HCT116 (cell line): ENCODE results near the gene CCDC63. TPM values are rescaled to one million over a fixed set of nuclear protein-coding genes. Genes with fewer than 3 reads are reported as not detected.

ENCODE experiments used
- ATAC-seq: fragments of 200-7000 bp; cut with Tn5 transposase; 2 replicates; pipeline ENCODE4 v1.9.1; 2020; ENCODE audit warnings: mild to moderate bottlenecking, moderate library complexity
- BruUV-seq: library from RNA; stranded (reverse); fragments of 400-500 nt; replicated peaks from 2 replicates; lab custom pipeline; 2021; lab: Mats Ljungman, UMichigan
- CTCF ChIA-PET: fragments of 300-600 bp; sonication (Branson Sonifier 250); formaldehyde crosslinking; loops from one replicate; lab custom pipeline; 2021; ENCODE audit warnings: antibody characterized with exemption; lab: Charles Lee
- POLR2A ChIA-PET: fragments of 300-600, 350-600 bp; sonication (Branson Sonifier 250); formaldehyde crosslinking; loops from one replicate; lab custom pipeline; 2021; ENCODE audit warnings: antibody characterized with exemption; lab: Charles Lee
- RAD21 ChIA-PET, 2 experiments: fragments of 300-600 bp; sonication (Branson Sonifier 250); formaldehyde crosslinking; loops; one replicate each; lab custom pipeline; 2023; ENCODE audit warnings: low total read pairs in 2 of 2; ENCODE audit not compliant: uncharacterized antibody in 2 of 2, unreplicated experiment in 2 of 2, low non-redundant PET in 1 of 2; lab: Charles Lee
- DNase-seq: peaks from one replicate; pipeline ENCODE4 v3.0.0-alpha.2; 2010; ENCODE audit warnings: low read depth, low spot score
- H2AFZ ChIP-seq: fragments of 200-600 bp; shearing (Covaris generic), sonication (generic); 2 replicates; pipeline ENCODE4 v1.6.1; 2017; ENCODE audit warnings: low read depth, mixed run types, mixed read lengths, antibody characterized with exemption, low read length; ENCODE audit not compliant: poor library complexity, severe bottlenecking
- H3K27ac ChIP-seq: 2 replicates; pipeline ENCODE4 v1.5.1; 2012; ENCODE audit warnings: low read depth, low read length
- H3K27me3 ChIP-seq: fragments of 200-600 bp; sonication (generic); 2 replicates; pipeline ENCODE4 v1.6.1; 2016; ENCODE audit warnings: mixed run types, low read length, mixed read lengths; ENCODE audit not compliant: insufficient read depth
- H3K36me3 ChIP-seq, 2 experiments: fragments of 200-500 bp in 1 of 2; fragments of 200-600 bp in 1 of 2; sonication (Bioruptor generic) in 1 of 2; sonication (generic) in 1 of 2; 2 replicates each; pipeline versions ENCODE4 v1.5.1 to v1.6.1; 2014 to 2016; ENCODE audit warnings: low read length in 2 of 2, inconsistent platforms in 1 of 2, mixed read lengths in 1 of 2, mixed run types in 1 of 2; ENCODE audit not compliant: insufficient read depth in 2 of 2, control insufficient read depth in 1 of 2
- H3K4me1 ChIP-seq, 2 experiments: fragments of 200-600 bp in 1 of 2; sonication (generic) in 1 of 2; 2 replicates each; pipeline versions ENCODE4 v1.5.1 to v1.6.1; 2012 to 2017; ENCODE audit warnings: low read length in 2 of 2, inconsistent platforms in 1 of 2, mild to moderate bottlenecking in 1 of 2, mixed read lengths in 1 of 2, mixed run types in 1 of 2, moderate library complexity in 1 of 2; ENCODE audit not compliant: insufficient read depth in 2 of 2, control insufficient read depth in 1 of 2
- H3K4me2 ChIP-seq: fragments of 200-600 bp; sonication (generic); 2 replicates; pipeline ENCODE4 v1.6.1; 2017; ENCODE audit warnings: mixed run types, low read length, mixed read lengths
- H3K4me3 ChIP-seq, 2 experiments: fragments of 200-600 bp in 1 of 2; sonication (generic) in 1 of 2; replicated peaks in 1 of 2; 2 replicates each; pipeline ENCODE4 v1.5.1; 2011 to 2016; ENCODE audit warnings: low read length in 2 of 2, control low read depth in 1 of 2, low read depth in 1 of 2, mild to moderate bottlenecking in 1 of 2, mixed read lengths in 1 of 2, mixed run types in 1 of 2
- H3K79me2 ChIP-seq: fragments of 200-600 bp; sonication (generic); 2 replicates; pipeline ENCODE4 v1.6.1; 2017; ENCODE audit warnings: mild to moderate bottlenecking, mixed run types, low read length, moderate library complexity, mixed read lengths; ENCODE audit not compliant: insufficient read depth
- H3K9ac ChIP-seq: fragments of 200-600 bp; sonication (generic); 2 replicates; pipeline ENCODE4 v1.6.1; 2016; ENCODE audit warnings: low read length, mixed read lengths
- H3K9me2 ChIP-seq: fragments of 200-600 bp; sonication (generic), shearing (Covaris generic); 2 replicates; pipeline ENCODE4 v1.6.1; 2017; ENCODE audit warnings: mixed run types, mild to moderate bottlenecking, moderate library complexity; ENCODE audit not compliant: insufficient read depth
- H3K9me3 ChIP-seq, 2 experiments: fragments of 200-500 bp in 1 of 2; fragments of 200-600 bp in 1 of 2; sonication (Bioruptor generic) in 1 of 2; sonication (generic) in 1 of 2; 2 replicates each; pipeline ENCODE4 v1.6.1; 2014 to 2017; ENCODE audit warnings: low read length in 2 of 2, mixed read lengths in 2 of 2, inconsistent platforms in 1 of 2, low read depth in 1 of 2, mild to moderate bottlenecking in 1 of 2, mixed run types in 1 of 2, moderate library complexity in 1 of 2; ENCODE audit not compliant: control insufficient read depth in 1 of 2, insufficient read depth in 1 of 2
- H4K20me1 ChIP-seq: fragments of 200-600 bp; sonication (generic), shearing (Covaris generic); 2 replicates; pipeline ENCODE4 v1.6.1; 2017; ENCODE audit warnings: mixed run types, mild to moderate bottlenecking, moderate library complexity; ENCODE audit not compliant: insufficient read depth
- JUND ChIP-seq: IDR thresholded peaks from 2 replicates; pipeline ENCODE4 v1.6.1; 2012
- POLR2A ChIP-seq: IDR thresholded peaks from 2 replicates; pipeline ENCODE4 v1.7.0; 2011; ENCODE audit warnings: borderline replicate concordance; ENCODE audit not compliant: insufficient read depth, insufficient read length; ENCODE audit errors: extremely low read depth
- POLR2AphosphoS5 ChIP-seq: IDR thresholded peaks from 2 replicates; pipeline ENCODE4 v1.6.1; 2011; ENCODE audit warnings: mild to moderate bottlenecking, low read depth, low read length, moderate library complexity
- SIN3A ChIP-seq: IDR thresholded peaks from 2 replicates; pipeline ENCODE4 v1.6.1; 2012; ENCODE audit warnings: low read depth
- SP1 ChIP-seq: IDR thresholded peaks from 2 replicates; pipeline ENCODE4 v1.6.1; 2012; ENCODE audit warnings: low read depth
- SRF ChIP-seq: IDR thresholded peaks from 2 replicates; pipeline ENCODE4 v1.6.1; 2012; ENCODE audit warnings: low read depth
- TCF7L2 ChIP-seq: IDR thresholded peaks from 2 replicates; pipeline ENCODE4 v1.7.0; 2011; ENCODE audit warnings: borderline replicate concordance, inconsistent platforms; ENCODE audit not compliant: insufficient read depth, insufficient read length; ENCODE audit errors: extremely low read depth
- ZNF274 ChIP-seq: fragments of 200-500 bp; sonication (Bioruptor generic); IDR thresholded peaks from 2 replicates; pipeline ENCODE4 v1.6.1; 2014; ENCODE audit warnings: mild to moderate bottlenecking, low read depth, low read length, inconsistent platforms
- intact Hi-C: fragments of 100-400 bp; cut with micrococcal nuclease; formaldehyde crosslinking; loops from 2 replicates; pipeline ENCODE4 v1.10.0; 2022
- total RNA-seq: library from RNA; stranded (reverse); gene quantifications from one replicate; pipeline ENCODE4 v1.2.1, GENCODE V29; 2021; ENCODE audit not compliant: unreplicated experiment
- TF ChIP-seq, protein P1 (sequence below): IDR thresholded peaks from 2 replicates; pipeline ENCODE4 v1.6.1; 2011; ENCODE audit warnings: mild to moderate bottlenecking, low read length, moderate library complexity; ENCODE audit not compliant: insufficient replicate concordance; ENCODE audit errors: extremely low read depth
- TF ChIP-seq, protein P2 (sequence below), 3 experiments: fragments of 200-600 bp in 1 of 3; sonication (generic) in 1 of 3; IDR thresholded peaks in 2 of 3; conservative IDR thresholded peaks in 1 of 3; 2 replicates each; pipeline ENCODE4 v1.5.1; 2012 to 2017; ENCODE audit warnings: low read depth in 2 of 3, low read length in 2 of 3, antibody characterized with exemption in 1 of 3, borderline replicate concordance in 1 of 3, control low read depth in 1 of 3, mild to moderate bottlenecking in 1 of 3, mixed read lengths in 1 of 3, mixed run types in 1 of 3, moderate library complexity in 1 of 3; ENCODE audit not compliant: insufficient read depth in 1 of 3
- TF ChIP-seq, protein P3 (sequence below): IDR thresholded peaks from 2 replicates; pipeline ENCODE4 v1.6.1; 2012
- TF ChIP-seq, protein P4 (sequence below): IDR thresholded peaks from 2 replicates; pipeline ENCODE4 v1.6.1; 2012; ENCODE audit warnings: low read depth

Gene CCDC63
- total RNA-seq, 1 experiment from 2014 or later: 0.47 TPM

DNA sequence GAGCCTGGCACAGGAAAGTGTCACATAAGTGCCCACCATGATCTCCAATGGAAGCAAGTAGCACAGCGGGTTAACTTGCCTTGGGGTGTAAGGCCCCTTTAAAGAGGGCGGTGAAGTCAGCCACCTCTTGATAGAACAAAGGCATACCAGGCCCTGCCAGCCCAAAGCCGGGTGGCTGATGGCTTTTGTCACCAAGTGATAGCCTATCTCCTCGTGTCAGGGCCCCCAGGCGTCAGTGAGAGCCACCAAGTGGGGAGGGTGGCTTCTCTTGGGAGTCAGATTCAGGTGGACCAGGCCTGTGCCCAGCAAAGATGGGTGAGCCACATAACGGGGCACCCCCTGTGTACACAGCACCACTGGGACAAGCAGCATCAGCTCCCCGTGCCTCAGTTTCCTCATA lies 81.9 kb downstream of the CCDC63 start:
- H3K4me3 ChIP-seq: no peak overlapping the region
- H3K27me3 ChIP-seq: no peaks in the 10 kb centered on the region
- H2AFZ ChIP-seq: no peak overlapping the region
- CTCF ChIA-PET: no interaction called here
- H3K36me3 ChIP-seq: no peaks in the 10 kb centered on the region
- no TSS peak for BruUV-seq
- intact Hi-C loops: no loop called here
- no peak overlapping the region for H3K27ac ChIP-seq
- no peaks in the 10 kb centered on the region for H3K79me2 ChIP-seq
- H4K20me1 ChIP-seq: no peaks in the 10 kb centered on the region
- H3K9me3 ChIP-seq: no peaks in the 10 kb centered on the region
- H3K9ac ChIP-seq: no peak overlapping the region
- RAD21 ChIA-PET: no interaction called here
- POLR2A ChIA-PET: no interaction called here
- DNase-seq (no peak), ATAC-seq (no peak)
- H3K4me1 ChIP-seq: peaks cover 10 to 29% of the 10 kb centered on the region in 2 experiments
- TF ChIP-seq SRF (no peak), SIN3A (no peak), ZNF274 (no peak)
- H3K9me2 ChIP-seq: no peaks in the 10 kb centered on the region
- no peak overlapping the region for H3K4me2 ChIP-seq

DNA sequence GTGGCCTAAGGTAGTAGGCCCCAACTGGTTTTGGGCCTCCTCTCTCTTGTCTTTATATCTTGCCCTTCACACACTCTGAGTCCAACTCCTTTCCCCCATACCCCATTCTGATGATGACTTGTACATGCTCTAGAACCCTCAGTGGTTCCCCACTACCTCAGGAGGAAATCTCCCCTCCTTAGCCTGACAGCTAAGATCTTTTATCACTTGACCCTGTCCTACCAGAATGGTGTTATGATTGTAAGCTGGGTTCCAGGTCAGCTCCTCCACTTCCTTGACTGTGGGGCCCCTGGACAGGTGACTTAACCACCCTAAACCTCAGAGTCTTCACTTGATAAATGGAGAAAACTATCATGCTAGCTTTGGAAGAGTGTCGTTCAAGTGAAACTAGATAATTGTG lies 83.0 kb downstream of the CCDC63 start:
- DNase-seq (no peak), ATAC-seq (no peak)
- CTCF ChIA-PET: interaction anchor here (0.5 kb wide), 1 partner anchor 8 kb away, joined by 3 read pairs; no protein-coding TSS in a partner anchor
- TF ChIP-seq, protein P1, sequence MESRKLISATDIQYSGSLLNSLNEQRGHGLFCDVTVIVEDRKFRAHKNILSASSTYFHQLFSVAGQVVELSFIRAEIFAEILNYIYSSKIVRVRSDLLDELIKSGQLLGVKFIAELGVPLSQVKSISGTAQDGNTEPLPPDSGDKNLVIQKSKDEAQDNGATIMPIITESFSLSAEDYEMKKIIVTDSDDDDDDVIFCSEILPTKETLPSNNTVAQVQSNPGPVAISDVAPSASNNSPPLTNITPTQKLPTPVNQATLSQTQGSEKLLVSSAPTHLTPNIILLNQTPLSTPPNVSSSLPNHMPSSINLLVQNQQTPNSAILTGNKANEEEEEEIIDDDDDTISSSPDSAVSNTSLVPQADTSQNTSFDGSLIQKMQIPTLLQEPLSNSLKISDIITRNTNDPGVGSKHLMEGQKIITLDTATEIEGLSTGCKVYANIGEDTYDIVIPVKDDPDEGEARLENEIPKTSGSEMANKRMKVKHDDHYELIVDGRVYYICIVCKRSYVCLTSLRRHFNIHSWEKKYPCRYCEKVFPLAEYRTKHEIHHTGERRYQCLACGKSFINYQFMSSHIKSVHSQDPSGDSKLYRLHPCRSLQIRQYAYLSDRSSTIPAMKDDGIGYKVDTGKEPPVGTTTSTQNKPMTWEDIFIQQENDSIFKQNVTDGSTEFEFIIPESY: no peak
- no peak for TF ChIP-seq TCF7L2
- TF ChIP-seq, protein P2, sequence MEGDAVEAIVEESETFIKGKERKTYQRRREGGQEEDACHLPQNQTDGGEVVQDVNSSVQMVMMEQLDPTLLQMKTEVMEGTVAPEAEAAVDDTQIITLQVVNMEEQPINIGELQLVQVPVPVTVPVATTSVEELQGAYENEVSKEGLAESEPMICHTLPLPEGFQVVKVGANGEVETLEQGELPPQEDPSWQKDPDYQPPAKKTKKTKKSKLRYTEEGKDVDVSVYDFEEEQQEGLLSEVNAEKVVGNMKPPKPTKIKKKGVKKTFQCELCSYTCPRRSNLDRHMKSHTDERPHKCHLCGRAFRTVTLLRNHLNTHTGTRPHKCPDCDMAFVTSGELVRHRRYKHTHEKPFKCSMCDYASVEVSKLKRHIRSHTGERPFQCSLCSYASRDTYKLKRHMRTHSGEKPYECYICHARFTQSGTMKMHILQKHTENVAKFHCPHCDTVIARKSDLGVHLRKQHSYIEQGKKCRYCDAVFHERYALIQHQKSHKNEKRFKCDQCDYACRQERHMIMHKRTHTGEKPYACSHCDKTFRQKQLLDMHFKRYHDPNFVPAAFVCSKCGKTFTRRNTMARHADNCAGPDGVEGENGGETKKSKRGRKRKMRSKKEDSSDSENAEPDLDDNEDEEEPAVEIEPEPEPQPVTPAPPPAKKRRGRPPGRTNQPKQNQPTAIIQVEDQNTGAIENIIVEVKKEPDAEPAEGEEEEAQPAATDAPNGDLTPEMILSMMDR (IDR thresholded peaks at IDR 0.05 in 2 of 3, conservative IDR thresholded peaks at IDR 0.05 in 1 of 3; ENCODE audit: borderline replicate concordance in 1 of 3, insufficient read depth in 1 of 3, low read depth in 2 of 3, low read length in 2 of 3): no peak
- TF ChIP-seq SP1: no peak
- TF ChIP-seq, protein P3, sequence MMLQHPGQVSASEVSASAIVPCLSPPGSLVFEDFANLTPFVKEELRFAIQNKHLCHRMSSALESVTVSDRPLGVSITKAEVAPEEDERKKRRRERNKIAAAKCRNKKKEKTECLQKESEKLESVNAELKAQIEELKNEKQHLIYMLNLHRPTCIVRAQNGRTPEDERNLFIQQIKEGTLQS: no peak
- no peak for TF ChIP-seq SIN3A
- TF ChIP-seq POLR2AphosphoS5: no peak
- no peak for TF ChIP-seq POLR2A
- TF ChIP-seq JUND: no peak
- TF ChIP-seq, protein P4, sequence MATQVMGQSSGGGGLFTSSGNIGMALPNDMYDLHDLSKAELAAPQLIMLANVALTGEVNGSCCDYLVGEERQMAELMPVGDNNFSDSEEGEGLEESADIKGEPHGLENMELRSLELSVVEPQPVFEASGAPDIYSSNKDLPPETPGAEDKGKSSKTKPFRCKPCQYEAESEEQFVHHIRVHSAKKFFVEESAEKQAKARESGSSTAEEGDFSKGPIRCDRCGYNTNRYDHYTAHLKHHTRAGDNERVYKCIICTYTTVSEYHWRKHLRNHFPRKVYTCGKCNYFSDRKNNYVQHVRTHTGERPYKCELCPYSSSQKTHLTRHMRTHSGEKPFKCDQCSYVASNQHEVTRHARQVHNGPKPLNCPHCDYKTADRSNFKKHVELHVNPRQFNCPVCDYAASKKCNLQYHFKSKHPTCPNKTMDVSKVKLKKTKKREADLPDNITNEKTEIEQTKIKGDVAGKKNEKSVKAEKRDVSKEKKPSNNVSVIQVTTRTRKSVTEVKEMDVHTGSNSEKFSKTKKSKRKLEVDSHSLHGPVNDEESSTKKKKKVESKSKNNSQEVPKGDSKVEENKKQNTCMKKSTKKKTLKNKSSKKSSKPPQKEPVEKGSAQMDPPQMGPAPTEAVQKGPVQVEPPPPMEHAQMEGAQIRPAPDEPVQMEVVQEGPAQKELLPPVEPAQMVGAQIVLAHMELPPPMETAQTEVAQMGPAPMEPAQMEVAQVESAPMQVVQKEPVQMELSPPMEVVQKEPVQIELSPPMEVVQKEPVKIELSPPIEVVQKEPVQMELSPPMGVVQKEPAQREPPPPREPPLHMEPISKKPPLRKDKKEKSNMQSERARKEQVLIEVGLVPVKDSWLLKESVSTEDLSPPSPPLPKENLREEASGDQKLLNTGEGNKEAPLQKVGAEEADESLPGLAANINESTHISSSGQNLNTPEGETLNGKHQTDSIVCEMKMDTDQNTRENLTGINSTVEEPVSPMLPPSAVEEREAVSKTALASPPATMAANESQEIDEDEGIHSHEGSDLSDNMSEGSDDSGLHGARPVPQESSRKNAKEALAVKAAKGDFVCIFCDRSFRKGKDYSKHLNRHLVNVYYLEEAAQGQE: no peak
- Histone ChIP-seq H4K20me1 (no peaks in the 10 kb centered on the region), H3K79me2 (no peaks in the 10 kb centered on the region), H3K9me2 (no peaks in the 10 kb centered on the region), H3K27me3 (no peaks in the 10 kb centered on the region), H3K4me1 (peaks cover 18 to 40% of the 10 kb centered on the region in 2 experiments), H3K4me3 (no peak overlapping the region), H3K27ac (no peak overlapping the region), H3K4me2 (no peak overlapping the region), H3K9ac (no peak overlapping the region), H2AFZ (no peak overlapping the region), H3K9me3 (no peaks in the 10 kb centered on the region), H3K36me3 (no peaks in the 10 kb centered on the region)
- no TSS peak for BruUV-seq
- intact Hi-C loops: no loop called here
- POLR2A ChIA-PET: no interaction called here
- RAD21 ChIA-PET: no interaction called here
